ENCODE data around the gene PRKAR1B. TPM values are rescaled to one million over a fixed set of nuclear protein-coding genes. Genes with fewer than 3 reads are reported as not detected.

PRKAR1B gene
- total RNA-seq, 2 donors from 2014 or later: 15.6 to 18.4 TPM

GRCh38 chr7:541661-542060 is 185.4 kb downstream of the PRKAR1B start:
- Histone ChIP-seq H3K36me3 (no peaks in the 10 kb centered on the region), H3K4me3 (no peak overlapping the region), H3K4me1 (ENCODE audit: control insufficient read depth in 1 of 2, low read depth in 2 of 2) (peaks cover 27 to 42% of the 10 kb centered on the region in 2 donors), H3K27ac (no peak overlapping the region), H3K9me3 (no peaks in the 10 kb centered on the region), H3K27me3 (replicated peaks; ENCODE audit: insufficient read depth) (no peaks in the 10 kb centered on the region)
- ATAC-seq (ENCODE audit: insufficient number of reproducible peaks, low FRiP score, low read depth) (no peak), DNase-seq (ENCODE audit: low spot score) (no peak)
- no peak for TF ChIP-seq CTCF (IDR thresholded peaks at IDR 0.05)

GRCh38 chr7:540997-541396 is 186.1 kb downstream of the PRKAR1B start:
- peaks cover 27 to 42% of the 10 kb centered on the region in 2 donors for H3K4me1 ChIP-seq (ENCODE audit: control insufficient read depth in 1 of 2, low read depth in 2 of 2)
- DNase-seq (ENCODE audit: low spot score) (no peak), ATAC-seq (ENCODE audit: insufficient number of reproducible peaks, low FRiP score, low read depth) (no peak)
- no peaks in the 10 kb centered on the region for H3K36me3 ChIP-seq
- H3K27me3 ChIP-seq (replicated peaks; ENCODE audit: insufficient read depth): no peaks in the 10 kb centered on the region
- H3K4me3 ChIP-seq: no peak overlapping the region
- H3K27ac ChIP-seq: no peak overlapping the region
- no peak for TF ChIP-seq CTCF (IDR thresholded peaks at IDR 0.05)
- no peaks in the 10 kb centered on the region for H3K9me3 ChIP-seq

- Histone ChIP-seq H3K9me3 (no peaks in the 10 kb centered on the region), H3K27ac (no peak overlapping the region), H3K4me1 (ENCODE audit: control insufficient read depth in 1 of 2, low read depth in 2 of 2) (peaks cover 27 to 42% of the 10 kb centered on the region in 2 donors), H3K27me3 (replicated peaks; ENCODE audit: insufficient read depth) (no peaks in the 10 kb centered on the region), H3K36me3 (no peaks in the 10 kb centered on the region), H3K4me3 (no peak overlapping the region)
- ATAC-seq (ENCODE audit: insufficient number of reproducible peaks, low FRiP score, low read depth) (no peak), DNase-seq (ENCODE audit: low spot score) (no peak)
- no peak for TF ChIP-seq CTCF (IDR thresholded peaks at IDR 0.05)
These were observed 186.5 kb downstream of the PRKAR1B start for GRCh38 chr7:540579-540978.

GRCh38 chr7:539731-540411 is 187.2 kb downstream of the PRKAR1B start:
- ATAC-seq (ENCODE audit: insufficient number of reproducible peaks, low FRiP score, low read depth) (no peak), DNase-seq (ENCODE audit: low spot score) (no peak)
- H3K4me3 ChIP-seq: no peak overlapping the region
- no peaks in the 10 kb centered on the region for H3K9me3 ChIP-seq
- peak overlapping the region in 1 of 2 donors; percentile 0 for H3K27ac ChIP-seq
- peaks cover 27 to 42% of the 10 kb centered on the region in 2 donors for H3K4me1 ChIP-seq (ENCODE audit: control insufficient read depth in 1 of 2, low read depth in 2 of 2)
- no peaks in the 10 kb centered on the region for H3K36me3 ChIP-seq
- no peak for TF ChIP-seq CTCF (IDR thresholded peaks at IDR 0.05)
- no peaks in the 10 kb centered on the region for H3K27me3 ChIP-seq (replicated peaks; ENCODE audit: insufficient read depth)

- no peak for TF ChIP-seq CTCF (IDR thresholded peaks at IDR 0.05)
- ATAC-seq (ENCODE audit: insufficient number of reproducible peaks, low FRiP score, low read depth) (no peak), DNase-seq (ENCODE audit: low spot score) (no peak)
- Histone ChIP-seq H3K4me1 (ENCODE audit: control insufficient read depth in 1 of 2, low read depth in 2 of 2) (peaks cover 27 to 42% of the 10 kb centered on the region in 2 donors), H3K9me3 (no peaks in the 10 kb centered on the region), H3K36me3 (no peaks in the 10 kb centered on the region), H3K27ac (peak overlapping the region; percentile 58 to 64), H3K27me3 (replicated peaks; ENCODE audit: insufficient read depth) (no peaks in the 10 kb centered on the region), H3K4me3 (no peak overlapping the region)
These were observed 188.1 kb downstream of the PRKAR1B start for GRCh38 chr7:538764-539685.

Measured in thoracic aorta (tissue), 2 donors.